Mucosa of stomach (tissue), 1 donor: ENCODE results near the gene PACS1.
"Not testable (repeated sequence)": the region's sequence is repeated elsewhere in the genome, so short reads cannot be mapped to it uniquely, and the experiment has no call there.

Source experiments
- H3K27me3 ChIP-seq: one replicate; pipeline ENCODE4 v1.7.0; 2013; ENCODE audit warnings: mild to moderate bottlenecking, low read length; ENCODE audit not compliant: control insufficient read depth, insufficient read depth
- H3K36me3 ChIP-seq: one replicate; pipeline ENCODE4 v1.7.0; 2013; ENCODE audit warnings: low read length; ENCODE audit not compliant: control insufficient read depth, insufficient read depth
- H3K4me1 ChIP-seq: one replicate; pipeline ENCODE4 v1.7.0; 2013; ENCODE audit warnings: mild to moderate bottlenecking, low read length; ENCODE audit not compliant: control insufficient read depth, insufficient read depth
- H3K4me3 ChIP-seq: one replicate; pipeline ENCODE4 v1.7.0; 2013; ENCODE audit warnings: low read length
- H3K9ac ChIP-seq: one replicate; pipeline ENCODE4 v1.7.0; 2013; ENCODE audit warnings: mild to moderate bottlenecking, low read length, moderate library complexity
- H3K9me3 ChIP-seq: one replicate; pipeline ENCODE4 v1.7.0; 2013; ENCODE audit warnings: mild to moderate bottlenecking, low read length, moderate library complexity; ENCODE audit not compliant: control insufficient read depth
- donor health status: Pancreatic carcinoma.

Gene PACS1

GRCh38 chr11:66070604-66071380 lies 720 bp downstream of the PACS1 start:
- peaks cover 13% of the 10 kb centered on the region for H3K36me3 ChIP-seq

GRCh38 chr11:66071381-66071801 lies 1.3 kb downstream of the PACS1 start:
- peaks cover 27% of the 10 kb centered on the region for H3K4me1 ChIP-seq
- peak overlapping the region; percentile 53 for H3K9ac ChIP-seq
- no peak overlapping the region for H3K4me3 ChIP-seq
- H3K27me3 ChIP-seq: no peaks in the 10 kb centered on the region
- peaks cover 12% of the 10 kb centered on the region for H3K36me3 ChIP-seq
- H3K9me3 ChIP-seq: no peaks in the 10 kb centered on the region

More at GRCh38 chr11:66070604-66071380, 720 bp downstream of the PACS1 start:
- no peaks in the 10 kb centered on the region for H3K27me3 ChIP-seq
- H3K4me1 ChIP-seq: peaks cover 27% of the 10 kb centered on the region
- no peak overlapping the region for H3K4me3 ChIP-seq
- no peaks in the 10 kb centered on the region for H3K9me3 ChIP-seq
- peak overlapping the region; percentile 53 for H3K9ac ChIP-seq

GRCh38 chr11:66072081-66072480 lies 2.0 kb downstream of the PACS1 start:
- Histone ChIP-seq H3K27me3 (no peaks in the 10 kb centered on the region), H3K36me3 (peaks cover 5% of the 10 kb centered on the region), H3K4me1 (peaks cover 27% of the 10 kb centered on the region), H3K4me3 (no peak overlapping the region), H3K9ac (no peak overlapping the region), H3K9me3 (no peaks in the 10 kb centered on the region)

- no peak overlapping the region for H3K9ac ChIP-seq
- H3K4me3 ChIP-seq: no peak overlapping the region
- peaks cover 27% of the 10 kb centered on the region for H3K4me1 ChIP-seq
- no peaks in the 10 kb centered on the region for H3K27me3 ChIP-seq
- H3K36me3 ChIP-seq: peaks cover 1% of the 10 kb centered on the region
- no peaks in the 10 kb centered on the region for H3K9me3 ChIP-seq
These were observed 2.4 kb downstream of the PACS1 start for GRCh38 chr11:66072518-66072917.

- Histone ChIP-seq H3K9ac (no peak overlapping the region), H3K4me3 (no peak overlapping the region), H3K36me3 (no peaks in the 10 kb centered on the region), H3K27me3 (no peaks in the 10 kb centered on the region), H3K9me3 (no peaks in the 10 kb centered on the region), H3K4me1 (peaks cover 17% of the 10 kb centered on the region)
These were observed 3.6 kb downstream of the PACS1 start for GRCh38 chr11:66073669-66074068.

GRCh38 chr11:66075273-66075672 lies 5.2 kb downstream of the PACS1 start:
- Histone ChIP-seq H3K9ac (no peak overlapping the region), H3K9me3 (no peaks in the 10 kb centered on the region), H3K4me3 (no peak overlapping the region), H3K4me1 (peaks cover 17% of the 10 kb centered on the region), H3K36me3 (no peaks in the 10 kb centered on the region), H3K27me3 (no peaks in the 10 kb centered on the region)

- Histone ChIP-seq H3K4me3 (no peak overlapping the region), H3K27me3 (no peaks in the 10 kb centered on the region), H3K4me1 (peaks cover 24% of the 10 kb centered on the region), H3K36me3 (no peaks in the 10 kb centered on the region), H3K9me3 (no peaks in the 10 kb centered on the region), H3K9ac (no peak overlapping the region)
These were observed 6.5 kb downstream of the PACS1 start for GRCh38 chr11:66076561-66076960.

GRCh38 chr11:66077927-66078326 lies 7.9 kb downstream of the PACS1 start:
- H3K4me3 ChIP-seq: no peak overlapping the region
- H3K9ac ChIP-seq: no peak overlapping the region
- no peaks in the 10 kb centered on the region for H3K36me3 ChIP-seq
- peaks cover 24% of the 10 kb centered on the region for H3K4me1 ChIP-seq
- no peaks in the 10 kb centered on the region for H3K27me3 ChIP-seq
- H3K9me3 ChIP-seq: no peaks in the 10 kb centered on the region

GRCh38 chr11:66078949-66079348 lies 8.9 kb downstream of the PACS1 start:
- peaks cover 32% of the 10 kb centered on the region for H3K4me1 ChIP-seq
- not testable (repeated sequence) for H3K9ac ChIP-seq, H3K9me3 ChIP-seq, H3K27me3 ChIP-seq, H3K4me3 ChIP-seq, H3K36me3 ChIP-seq

- Histone ChIP-seq H3K4me1 (peaks cover 37% of the 10 kb centered on the region), H3K36me3 (no peaks in the 10 kb centered on the region), H3K27me3 (no peaks in the 10 kb centered on the region), H3K9me3 (no peaks in the 10 kb centered on the region), H3K9ac (no peak overlapping the region), H3K4me3 (no peak overlapping the region)
These were observed 10.2 kb downstream of the PACS1 start for GRCh38 chr11:66080055-66080817.

- Histone ChIP-seq H3K9ac (peak overlapping the region; percentile 51), H3K4me1 (peaks cover 37% of the 10 kb centered on the region)
These were observed 11.4 kb downstream of the PACS1 start for GRCh38 chr11:66081505-66081904.

GRCh38 chr11:66082946-66083698 lies 13.1 kb downstream of the PACS1 start:
- H3K27me3 ChIP-seq: no peaks in the 10 kb centered on the region
- peaks cover 37% of the 10 kb centered on the region for H3K4me1 ChIP-seq
- H3K36me3 ChIP-seq: no peaks in the 10 kb centered on the region
- H3K9me3 ChIP-seq: no peaks in the 10 kb centered on the region
- no peak overlapping the region for H3K9ac ChIP-seq
- no peak overlapping the region for H3K4me3 ChIP-seq

More at GRCh38 chr11:66081505-66081904, 11.4 kb downstream of the PACS1 start:
- no peak overlapping the region for H3K4me3 ChIP-seq
- H3K36me3 ChIP-seq: no peaks in the 10 kb centered on the region
- H3K9me3 ChIP-seq: no peaks in the 10 kb centered on the region
- no peaks in the 10 kb centered on the region for H3K27me3 ChIP-seq
